Epithelial cell of proximal tubule (primary cell): ENCODE results near the gene FGB. TPM values are rescaled to one million over a fixed set of nuclear protein-coding genes. Genes with fewer than 3 reads are reported as not detected.

Experiments
- DNase-seq: peaks from one replicate; pipeline ENCODE4 v3.0.0-alpha.2; 2011; ENCODE audit warnings: low read depth
- H3K4me3 ChIP-seq: 2 replicates; pipeline ENCODE4 v1.5.1; 2011; ENCODE audit warnings: low read depth, mild to moderate bottlenecking, low read length
- CTCF ChIP-seq: conservative IDR thresholded peaks from 2 replicates; pipeline ENCODE4 v1.5.1; 2012; ENCODE audit warnings: low read depth, mild to moderate bottlenecking, low read length
- total RNA-seq: library from RNA; depleted of rRNA; stranded (reverse); fragments of >200 nt; gene quantifications from 2 replicates; pipeline ENCODE4 v1.2.3, GENCODE V29; 2015

The FGB gene
- total RNA-seq, 1 donor from 2014 or later: 2.9 TPM

- DNase-seq: no peak
- no peak for TF ChIP-seq CTCF
- no peak overlapping the region for H3K4me3 ChIP-seq
Measured at GRCh38 chr4:154614306-154614705, 51.5 kb downstream of the FGB start.

- no peak overlapping the region for H3K4me3 ChIP-seq
- no peak for DNase-seq
- no peak for TF ChIP-seq CTCF
Measured at GRCh38 chr4:154615211-154615610, 52.4 kb downstream of the FGB start.

- TF ChIP-seq CTCF: no peak
- no peak overlapping the region for H3K4me3 ChIP-seq
- DNase-seq: no peak
Measured at GRCh38 chr4:154616287-154616686, 53.5 kb downstream of the FGB start.

- H3K4me3 ChIP-seq: no peak overlapping the region
- no peak for DNase-seq
- no peak for TF ChIP-seq CTCF
Measured at GRCh38 chr4:154616731-154617130, 53.9 kb downstream of the FGB start.

DNA sequence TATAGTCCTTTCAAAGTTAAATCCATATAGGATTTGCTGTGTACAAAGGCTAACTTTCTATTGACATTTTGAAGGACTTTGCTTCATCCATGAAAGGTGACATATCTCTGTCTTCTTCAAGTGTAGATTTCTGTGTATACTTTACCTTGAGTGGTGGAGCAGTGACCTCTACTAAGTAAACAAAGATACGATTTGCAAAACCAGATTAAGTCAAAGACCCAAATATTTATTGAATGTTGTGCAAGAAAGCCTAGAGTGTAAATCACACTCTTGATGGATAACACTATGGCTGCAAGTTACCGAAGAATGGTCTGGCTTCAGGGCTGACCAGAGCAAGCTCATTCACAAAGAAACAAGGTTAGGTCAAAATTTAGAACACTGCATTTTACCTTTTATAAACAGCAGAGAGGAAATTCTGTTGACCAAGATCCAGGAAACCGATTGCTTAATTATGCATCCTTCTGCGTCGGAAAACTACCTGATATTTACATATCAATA is 55.1 kb downstream of the FGB start:
- H3K4me3 ChIP-seq: no peak overlapping the region
- DNase-seq: no peak
- TF ChIP-seq CTCF: no peak

DNA sequence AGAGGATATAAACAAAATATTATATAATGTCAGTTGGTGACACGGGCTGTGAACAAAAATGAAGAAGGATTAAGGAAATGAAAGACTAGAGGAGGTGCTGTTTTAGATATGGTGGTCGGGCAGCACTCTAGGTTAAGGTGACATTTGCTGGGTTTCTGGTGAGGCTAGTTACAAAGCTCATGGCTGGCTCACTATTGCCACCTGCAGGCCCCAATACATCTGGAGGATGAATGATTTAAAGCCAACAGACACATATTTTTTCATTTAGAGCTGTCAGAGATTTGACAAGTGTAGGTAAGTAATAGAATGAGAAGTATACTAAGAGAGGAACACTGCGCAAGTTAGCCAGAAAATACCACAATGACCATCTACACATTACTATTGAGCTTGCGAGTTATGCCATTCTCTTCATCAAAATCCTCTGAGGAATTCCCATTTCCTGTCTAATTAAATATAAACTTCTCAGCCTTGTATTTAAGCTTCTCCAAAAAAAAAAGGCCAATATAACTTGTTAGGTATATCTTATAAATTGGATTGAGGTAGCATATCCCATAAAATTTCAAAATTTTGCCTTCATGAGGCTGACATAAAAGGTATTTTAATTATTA is 56.0 kb downstream of the FGB start:
- peak; percentile 93 for TF ChIP-seq CTCF
- no peak overlapping the region for H3K4me3 ChIP-seq
- no peak for DNase-seq

DNA sequence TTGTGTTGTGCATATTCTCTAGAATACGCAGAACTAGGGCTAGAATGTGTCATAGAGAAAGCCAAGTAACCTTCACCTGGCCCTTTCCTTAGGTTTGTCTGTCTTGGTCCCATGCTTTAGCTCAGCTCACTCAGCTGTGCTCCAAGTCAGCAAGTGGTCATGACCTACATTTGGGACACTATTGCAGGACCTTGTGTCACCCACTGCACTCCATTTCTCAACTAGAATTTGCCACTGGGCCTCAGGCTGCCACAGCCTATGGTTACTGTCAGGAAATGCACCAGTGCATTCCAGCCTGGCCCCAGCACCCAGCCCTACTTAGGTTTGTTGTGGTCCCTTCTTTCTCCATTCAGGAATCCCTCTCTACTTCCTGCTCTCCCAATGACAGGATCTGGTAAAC is 57.3 kb downstream of the FGB start:
- no peak for TF ChIP-seq CTCF
- DNase-seq: no peak
- H3K4me3 ChIP-seq: no peak overlapping the region
